HepG2 (cell line): ENCODE results near the gene IGSF8. TPM values are rescaled to one million over a fixed set of nuclear protein-coding genes. Genes with fewer than 3 reads are reported as not detected.

Experiments
- EP300 ChIP-seq, 3 experiments: sonication (generic) in 1 of 3; formaldehyde crosslinking in 1 of 3; IDR thresholded peaks; 2 replicates each; pipeline versions ENCODE4 v1.5.1 to v1.6.1; 2011 to 2020; ENCODE audit warnings: low read depth in 2 of 3, low read length in 2 of 3, borderline replicate concordance in 1 of 3, improper control_type of control experiment in 1 of 3, mild to moderate bottlenecking in 1 of 3, missing genetic modification reagents in 1 of 3, moderate library complexity in 1 of 3
- HMGXB4 ChIP-seq, 2 experiments: sonication (generic) in 1 of 2; formaldehyde crosslinking in 1 of 2; IDR thresholded peaks; 2 replicates each; pipeline versions ENCODE4 v1.4.0 to v1.6.1; 2018 to 2020; ENCODE audit warnings: missing genetic modification reagents in 2 of 2, borderline replicate concordance in 1 of 2, low read depth in 1 of 2, mild to moderate bottlenecking in 1 of 2, missing biosample characterization in 1 of 2
- HNRNPL ChIP-seq: fragments of 200-400 bp; formaldehyde crosslinking; IDR thresholded peaks from 2 replicates; pipeline ENCODE4 v1.6.1; 2017; ENCODE audit warnings: mild to moderate bottlenecking, low read depth, low read length
- HOXA9 ChIP-seq: sonication (generic); formaldehyde crosslinking; IDR thresholded peaks from 2 replicates; pipeline ENCODE4 v1.8.1; 2022; ENCODE audit warnings: missing genetic modification reagents, mild to moderate bottlenecking, moderate library complexity, borderline replicate concordance
- JDP2 ChIP-seq: sonication (generic); formaldehyde crosslinking; IDR thresholded peaks from 2 replicates; pipeline ENCODE4 v1.8.1; 2022; ENCODE audit warnings: missing genetic modification reagents, borderline replicate concordance
- NCOR1 ChIP-seq: fragments of 200-600 bp; sonication (generic); IDR thresholded peaks from 2 replicates; pipeline ENCODE4 v1.7.0; 2017; ENCODE audit warnings: antibody characterized with exemption, low read length, borderline replicate concordance
- NR1H2 ChIP-seq: sonication (generic); formaldehyde crosslinking; IDR thresholded peaks from 2 replicates; pipeline ENCODE4 v1.8.1; 2022; ENCODE audit warnings: low read depth, missing genetic modification reagents, borderline replicate concordance
- STAT6 ChIP-seq: sonication (generic); formaldehyde crosslinking; IDR thresholded peaks from 2 replicates; pipeline ENCODE4 v1.4.0; 2020; ENCODE audit warnings: missing genetic modification reagents, mild to moderate bottlenecking, borderline replicate concordance
- TCF7 ChIP-seq: sonication (generic); IDR thresholded peaks from 2 replicates; pipeline ENCODE4 v1.6.1; 2016; ENCODE audit warnings: antibody characterized with exemption, low read depth
- XRCC5 ChIP-seq: fragments of 200-400 bp; formaldehyde crosslinking; optimal IDR thresholded peaks from 2 replicates; pipeline ENCODE3; 2017; ENCODE audit warnings: mild to moderate bottlenecking, low read length
- ZBTB33 ChIP-seq: sonication (generic); formaldehyde crosslinking; IDR thresholded peaks from 2 replicates; pipeline ENCODE4 v1.4.0; 2020; ENCODE audit warnings: missing genetic modification reagents
- ZBTB43 ChIP-seq: sonication (generic); formaldehyde crosslinking; conservative IDR thresholded peaks from 2 replicates; pipeline ENCODE4 v1.4.0; 2020; ENCODE audit warnings: missing genetic modification reagents
- ZIK1 ChIP-seq: sonication (generic); formaldehyde crosslinking; IDR thresholded peaks from 2 replicates; pipeline ENCODE4 v1.5.0; 2020; ENCODE audit warnings: mild to moderate bottlenecking, low read depth, missing genetic modification reagents, borderline replicate concordance
- ZNF3 ChIP-seq: IDR thresholded peaks from 2 replicates; pipeline ENCODE4 v1.7.0; 2017; ENCODE audit warnings: inconsistent platforms
- ZNF567 ChIP-seq: sonication (generic); formaldehyde crosslinking; IDR thresholded peaks from 2 replicates; pipeline ENCODE4 v1.8.1; 2023; ENCODE audit warnings: mild to moderate bottlenecking, missing genetic modification reagents, borderline replicate concordance
- ZNF670 ChIP-seq: sonication (generic); formaldehyde crosslinking; IDR thresholded peaks from 2 replicates; pipeline ENCODE4 v1.8.0; 2022; ENCODE audit warnings: mild to moderate bottlenecking, missing genetic modification reagents, borderline replicate concordance
- ZNF780A ChIP-seq: sonication (generic); formaldehyde crosslinking; IDR thresholded peaks from 2 replicates; pipeline ENCODE4 v1.8.0; 2022; ENCODE audit warnings: mild to moderate bottlenecking, missing genetic modification reagents, moderate library complexity
- polyA plus RNA-seq, 8 experiments: library from polyadenylated mRNA; depleted of rRNA in 3 of 8; stranded (reverse) in 7 of 8; unstranded in 1 of 8; fragments of >200 nt; fragmentation: Illumina TruSeq in 4 of 8; extraction: Trizol in 4 of 8; gene quantifications; 2 replicates each; pipeline versions ENCODE4 v1.2.1 to v1.2.3, GENCODE V29; 2011 to 2016; ENCODE audit warnings: low read depth in 4 of 8, missing spikeins in 1 of 8, mixed read lengths in 1 of 8; ENCODE audit not compliant: insufficient read depth in 1 of 8
- total RNA-seq, 5 experiments: library from RNA; depleted of rRNA; stranded (reverse); fragments of >200 nt; fragmentation: Illumina TruSeq; extraction: Trizol; gene quantifications; 2 replicates each; pipeline ENCODE4 v1.2.3, GENCODE V29; 2016; ENCODE audit warnings: low read depth in 1 of 5

Gene IGSF8
- total and polyA plus RNA-seq, 2 of the 13 experiments (the other 11 are each of a cell fraction or from before 2014, with no cell fraction given) = 24.0 to 41.0 TPM

- TF ChIP-seq JDP2 (CRISPR knock-in tag) (no peak), HOXA9 (CRISPR knock-in tag) (no peak), HMGXB4 (CRISPR knock-in tag; IDR thresholded peaks at IDR 0.05; ENCODE audit: borderline replicate concordance in 1 of 2, low read depth in 1 of 2) (no peak), ZBTB43 (peak; percentile 13; the same call in 1 of the 2 replicates), XRCC5 (peak; percentile 52), ZNF567 (CRISPR knock-in tag) (no peak), ZNF780A (CRISPR knock-in tag) (no peak), ZIK1 (CRISPR knock-in tag) (no peak), TCF7 (peak; percentile 98), NCOR1 (peak; percentile 93), ZNF670 (CRISPR knock-in tag) (no peak), NR1H2 (CRISPR knock-in tag) (no peak), STAT6 (CRISPR knock-in tag) (no peak), HNRNPL (no peak), ZBTB33 (no peak), EP300 (IDR thresholded peaks at IDR 0.05; ENCODE audit: low read depth in 2 of 2, low read length in 2 of 2) (peak; percentile 3 to 95; a peak in 2 of 4 replicates), EP300 (CRISPR knock-in tag; IDR thresholded peaks at IDR 0.05; ENCODE audit: borderline replicate concordance) (peak; percentile 91), ZNF3 (CRISPR knock-in tag) (no peak)
These were observed 44.7 kb downstream of the IGSF8 start (continued) for GRCh38 chr1:160053548-160054365.
